ENCODE data around the gene CAPNS1. TPM values are rescaled to one million over a fixed set of nuclear protein-coding genes. Genes with fewer than 3 reads are reported as not detected.
"Not testable (repeated sequence)": the region's sequence is repeated elsewhere in the genome, so short reads cannot be mapped to it uniquely, and the experiment has no call there.

Gene CAPNS1
- total RNA-seq, 1 donor from 2014 or later = 240 TPM

DNA sequence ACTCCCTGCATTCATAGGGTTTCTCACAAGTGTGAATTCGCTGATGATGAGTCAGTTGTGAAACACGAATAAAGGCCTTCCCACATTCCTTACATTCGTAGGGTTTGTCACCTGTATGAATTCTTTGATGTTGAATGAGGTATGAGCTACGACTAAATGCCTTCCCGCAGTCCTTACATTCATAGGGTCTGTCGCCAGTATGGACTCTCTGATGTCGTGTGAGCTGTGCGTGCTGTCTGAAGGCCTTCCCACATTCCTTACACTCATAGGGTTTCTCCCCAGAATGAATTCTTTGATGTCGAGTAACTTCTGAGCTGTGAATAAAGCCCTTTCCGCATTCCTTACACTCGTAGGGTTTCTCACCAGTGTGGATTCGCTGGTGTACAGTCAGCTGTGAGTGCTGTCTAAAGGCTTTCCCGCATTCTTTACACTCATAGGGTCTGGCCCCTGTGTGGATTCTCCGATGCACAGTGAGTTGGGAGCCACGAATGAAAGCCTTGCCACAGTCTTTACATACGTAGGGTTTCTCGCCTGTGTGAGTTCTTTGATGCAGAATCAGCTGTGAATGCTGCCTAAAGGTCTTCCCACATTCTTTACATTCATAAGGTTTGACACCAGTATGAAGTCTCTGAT, 42.9 kb downstream of the CAPNS1 start:
- peak; percentile 58 for FAIRE-seq

GRCh38 chr19:36183245-36183628, 43.4 kb downstream of the CAPNS1 start:
- DNase-seq (ENCODE audit: low read depth) (no peak), FAIRE-seq (peak; percentile 92)
- H3K4me3 ChIP-seq (ENCODE audit: low read depth, low read length) = no peak overlapping the region
- H3K36me3 ChIP-seq (ENCODE audit: control insufficient read depth, insufficient read depth, low read length) = peaks cover 5% of the 10 kb centered on the region
- no peak for TF ChIP-seq CTCF (IDR thresholded peaks at IDR 0.05; ENCODE audit: insufficient read depth, low read length, severe bottlenecking)
- no peaks in the 10 kb centered on the region for H3K27me3 ChIP-seq (ENCODE audit: control insufficient read depth, insufficient read depth, low read length)

More for the DNA sequence above, 42.9 kb downstream of the CAPNS1 start:
- TF ChIP-seq CTCF (IDR thresholded peaks at IDR 0.05; ENCODE audit: insufficient read depth, low read length, severe bottlenecking) = no peak
- no peaks in the 10 kb centered on the region for H3K27me3 ChIP-seq (ENCODE audit: control insufficient read depth, insufficient read depth, low read length)
- H3K36me3 ChIP-seq (ENCODE audit: control insufficient read depth, insufficient read depth, low read length) = peaks cover 5% of the 10 kb centered on the region
- H3K4me3 ChIP-seq (ENCODE audit: low read depth, low read length) = no peak overlapping the region
- peak; percentile 40 for DNase-seq (ENCODE audit: low read depth)

GRCh38 chr19:36186722-36187121, 46.9 kb downstream of the CAPNS1 start:
- not testable (repeated sequence) for H3K36me3 ChIP-seq (ENCODE audit: control insufficient read depth, insufficient read depth, low read length); FAIRE-seq; H3K27me3 ChIP-seq (ENCODE audit: control insufficient read depth, insufficient read depth, low read length); DNase-seq (ENCODE audit: low read depth); H3K4me3 ChIP-seq (ENCODE audit: low read depth, low read length)

DNA sequence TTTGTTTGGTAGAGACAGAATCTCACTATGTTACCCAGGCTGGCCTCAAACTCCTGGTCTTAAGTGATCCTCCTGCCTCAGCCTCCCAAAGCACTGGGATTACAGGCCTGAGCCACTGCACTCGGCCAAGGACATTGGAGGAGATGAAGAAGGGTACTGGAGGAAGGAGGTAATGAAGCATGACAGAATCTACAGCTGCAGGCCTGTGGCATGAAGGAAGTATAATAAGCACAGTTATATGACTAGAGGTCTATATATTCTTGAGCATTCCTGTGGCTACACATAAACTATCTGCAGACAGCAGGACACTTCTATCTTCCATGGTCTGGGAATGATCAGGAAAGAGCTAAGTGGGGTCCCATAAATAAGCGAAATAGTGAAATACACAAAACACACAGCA, 56.4 kb downstream of the CAPNS1 start:
- Histone ChIP-seq H3K27me3 (ENCODE audit: control insufficient read depth, insufficient read depth, low read length) (no peaks in the 10 kb centered on the region), H3K4me3 (ENCODE audit: low read depth, low read length) (no peak overlapping the region), H3K36me3 (ENCODE audit: control insufficient read depth, insufficient read depth, low read length) (peaks cover 1% of the 10 kb centered on the region)
- TF ChIP-seq CTCF (IDR thresholded peaks at IDR 0.05; ENCODE audit: insufficient read depth, low read length, severe bottlenecking) = no peak
- FAIRE-seq (no peak), DNase-seq (ENCODE audit: low read depth) (no peak)

DNA sequence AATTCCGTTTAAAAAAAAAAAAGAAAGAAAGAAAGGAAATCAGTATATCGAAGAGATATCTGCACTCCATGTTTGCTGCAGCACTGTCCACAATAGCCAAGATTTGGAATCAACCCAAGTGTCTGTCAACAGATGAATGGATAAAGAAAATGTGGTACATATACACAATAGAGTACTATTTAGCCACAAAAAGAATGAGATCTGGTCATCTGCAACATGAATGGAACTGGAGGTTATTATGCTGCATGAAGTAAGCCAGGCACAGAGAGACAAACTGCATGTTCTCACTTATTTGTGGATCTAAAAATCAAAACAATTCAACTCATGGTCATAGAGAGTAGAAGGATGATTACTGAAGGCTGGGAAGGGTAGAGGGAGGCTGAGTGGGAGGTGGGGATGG, 58.3 kb downstream of the CAPNS1 start:
- peaks cover 1% of the 10 kb centered on the region for H3K36me3 ChIP-seq (ENCODE audit: control insufficient read depth, insufficient read depth, low read length)
- no peak for FAIRE-seq
- no peak for DNase-seq (ENCODE audit: low read depth)
- no peak overlapping the region for H3K4me3 ChIP-seq (ENCODE audit: low read depth, low read length)
- no peak for TF ChIP-seq CTCF (IDR thresholded peaks at IDR 0.05; ENCODE audit: insufficient read depth, low read length, severe bottlenecking)
- H3K27me3 ChIP-seq (ENCODE audit: control insufficient read depth, insufficient read depth, low read length) = no peaks in the 10 kb centered on the region

Other genes starting within 250 kb of the CAPNS1 start
- gene NFKBID, start 239.5 kb upstream of the CAPNS1 start, total RNA-seq = 1.6 and 1.7 TPM in 2 replicates
- 1.3 TPM in 1 of 2 replicates, not detected in the other for gene HCST, start 237.5 kb upstream of the CAPNS1 start, total RNA-seq
- not detected in 2 replicates for gene TYROBP, start 231.8 kb upstream of the CAPNS1 start, total RNA-seq
- 0.79 and 1.3 TPM in 2 replicates for gene LRFN3, start 203.7 kb upstream of the CAPNS1 start, total RNA-seq
- gene SDHAF1, start 144.9 kb upstream of the CAPNS1 start, total RNA-seq = 17.5 and 25.3 TPM in 2 replicates
- gene SYNE4, start 131.3 kb upstream of the CAPNS1 start, total RNA-seq = 3.4 and 3.6 TPM in 2 replicates
- gene ALKBH6, start 125.9 kb upstream of the CAPNS1 start, total RNA-seq = 14.2 and 16.6 TPM in 2 replicates
- gene CLIP3, start 107.2 kb upstream of the CAPNS1 start, total RNA-seq = under 0.01 and 0.13 TPM in 2 replicates
- gene THAP8, start 85.8 kb upstream of the CAPNS1 start, total RNA-seq = 2.0 and 2.1 TPM in 2 replicates
- gene WDR62, start 85.2 kb upstream of the CAPNS1 start, total RNA-seq = 0.26 TPM in 2 replicates
- gene OVOL3, start 28.9 kb upstream of the CAPNS1 start, total RNA-seq = not detected in 2 replicates
- 68.2 and 107 TPM in 2 replicates for gene POLR2I, start 25.2 kb upstream of the CAPNS1 start, total RNA-seq
- gene TBCB, start 24.6 kb upstream of the CAPNS1 start, total RNA-seq = 132 and 152 TPM in 2 replicates
- 0.64 and 1.6 TPM in 2 replicates for gene COX7A1, start 12.4 kb downstream of the CAPNS1 start, total RNA-seq
- 6.1 and 8.2 TPM in 2 replicates for gene ZNF565, start 74.6 kb downstream of the CAPNS1 start, total RNA-seq
- 139 and 161 TPM in 2 replicates for gene ZNF146, start 75.0 kb downstream of the CAPNS1 start, total RNA-seq
- gene ZFP14, start 239.1 kb downstream of the CAPNS1 start, total RNA-seq = 1.6 and 2.6 TPM in 2 replicates